Umbilical cord (tissue), 2 donors: ENCODE data around the gene NR2F1-AS1. TPM values are rescaled to one million over a fixed set of nuclear protein-coding genes. Genes with fewer than 3 reads are reported as not detected.

Experiments used
- DNase-seq: peaks from one replicate; pipeline ENCODE4 v3.0.0-alpha.2; 2015; ENCODE audit warnings: low spot score
- total RNA-seq: library from RNA; depleted of rRNA; stranded (reverse); fragments of >200 nt; gene quantifications from one replicate; pipeline ENCODE4 v1.2.3, GENCODE V29; 2014; ENCODE audit warnings: low replicate concordance; ENCODE audit not compliant: insufficient read depth

Gene NR2F1-AS1
- total RNA-seq, 1 donor from 2014 or later: 44.1 TPM

- no peak for DNase-seq
Observed at GRCh38 chr5:93589152-93589828, 8.3 kb upstream of the NR2F1-AS1 start.

GRCh38 chr5:93588352-93589151, 7.5 kb upstream of the NR2F1-AS1 start:
- DNase-seq: no peak

- no peak for DNase-seq
Observed at GRCh38 chr5:93587597-93588351, 6.8 kb upstream of the NR2F1-AS1 start.

GRCh38 chr5:93586736-93587596, 5.9 kb upstream of the NR2F1-AS1 start:
- no peak for DNase-seq

- DNase-seq: no peak
Observed at GRCh38 chr5:93585767-93586385, 4.9 kb upstream of the NR2F1-AS1 start.

- no peak for DNase-seq
Observed at GRCh38 chr5:93585041-93585766, 4.2 kb upstream of the NR2F1-AS1 start.

- DNase-seq: no peak
Observed at GRCh38 chr5:93584596-93585040, 3.6 kb upstream of the NR2F1-AS1 start.

GRCh38 chr5:93583768-93584595, 3.0 kb upstream of the NR2F1-AS1 start:
- DNase-seq: peak; percentile 60

GRCh38 chr5:93583439-93583767, 2.4 kb upstream of the NR2F1-AS1 start:
- DNase-seq: no peak

GRCh38 chr5:93582677-93583438, 1.8 kb upstream of the NR2F1-AS1 start, which contains the start of gene NR2F1:
Gene NR2F1 (plus strand): TSS chr5:93583222. CDS start chr5:93585024, 1,802 bp downstream.
- DNase-seq: peak; percentile 90

GRCh38 chr5:93582167-93582462, 1.1 kb upstream of the NR2F1-AS1 start:
- DNase-seq: no peak

- peak; percentile 54 for DNase-seq
Observed at GRCh38 chr5:93580063-93580926, 724 bp downstream of the NR2F1-AS1 start.

- DNase-seq: no peak
Observed at GRCh38 chr5:93579692-93580062, 1.3 kb downstream of the NR2F1-AS1 start.

GRCh38 chr5:93578813-93579691, 2.0 kb downstream of the NR2F1-AS1 start:
- peak; percentile 73 for DNase-seq

GRCh38 chr5:93577854-93578812, 2.9 kb downstream of the NR2F1-AS1 start:
- peak; percentile 51 for DNase-seq
